Activated T-helper 9 cell treated with anti-CD3 and anti-CD28 coated beads, Interleukin-2, amount 50 U/mL, for 16 hours (primary cell): ENCODE data around the gene ADGRL2.

Source experiments
- DNase-seq: peaks from one replicate; pipeline ENCODE4 v3.0.0-alpha.2; 2020; ENCODE audit warnings: low read depth

The ADGRL2 gene

GRCh38 chr1:81800695-81801650, at the start of gene ADGRL2:
Gene ADGRL2, plus strand, starts transcription at chr1:81800934. Its CDS starts 36,051 bp downstream, at chr1:81836985.
- DNase-seq, result no peak

GRCh38 chr1:81752840-81753239, 47.9 kb upstream of the ADGRL2 start:
- no peak for DNase-seq

GRCh38 chr1:81754424-81754823, 46.3 kb upstream of the ADGRL2 start:
- DNase-seq, result no peak

GRCh38 chr1:81756872-81757271, 43.9 kb upstream of the ADGRL2 start:
- no peak for DNase-seq

- no peak for DNase-seq
Observed at GRCh38 chr1:81757398-81758020, 43.2 kb upstream of the ADGRL2 start.

GRCh38 chr1:81758181-81758580, 42.6 kb upstream of the ADGRL2 start:
- DNase-seq, result no peak

- no peak for DNase-seq
Observed at GRCh38 chr1:81760477-81761097, 40.1 kb upstream of the ADGRL2 start.

- DNase-seq, result no peak
Observed at GRCh38 chr1:81775510-81775909, 25.2 kb upstream of the ADGRL2 start.

- DNase-seq, result no peak
Observed at GRCh38 chr1:81780705-81781454, 19.9 kb upstream of the ADGRL2 start.

GRCh38 chr1:81781749-81782148, 19.0 kb upstream of the ADGRL2 start:
- DNase-seq, result no peak

GRCh38 chr1:81792184-81792583, 8.6 kb upstream of the ADGRL2 start:
- DNase-seq, result no peak

- no peak for DNase-seq
Observed at GRCh38 chr1:81797701-81798100, 3.0 kb upstream of the ADGRL2 start.

- DNase-seq, result no peak
Observed at GRCh38 chr1:81799939-81800694, 617 bp upstream of the ADGRL2 start.

- DNase-seq, result no peak
Observed at GRCh38 chr1:81801651-81802456, 1.1 kb downstream of the ADGRL2 start.

- DNase-seq, result no peak
Observed at GRCh38 chr1:81802457-81802706, 1.6 kb downstream of the ADGRL2 start.

GRCh38 chr1:81802707-81803430, 2.1 kb downstream of the ADGRL2 start:
- DNase-seq, result no peak

- no peak for DNase-seq
Observed at GRCh38 chr1:81803431-81804110, 2.8 kb downstream of the ADGRL2 start.

GRCh38 chr1:81804312-81804711, 3.6 kb downstream of the ADGRL2 start:
- no peak for DNase-seq
